Measurements from ENCODE around the gene ZAP70.

ZAP70 gene

GRCh38 chr2:97751752-97752151 is 38.4 kb downstream of the ZAP70 start:
- DNase-seq (ENCODE audit: low read depth in 2 of 2) = no peak

DNA sequence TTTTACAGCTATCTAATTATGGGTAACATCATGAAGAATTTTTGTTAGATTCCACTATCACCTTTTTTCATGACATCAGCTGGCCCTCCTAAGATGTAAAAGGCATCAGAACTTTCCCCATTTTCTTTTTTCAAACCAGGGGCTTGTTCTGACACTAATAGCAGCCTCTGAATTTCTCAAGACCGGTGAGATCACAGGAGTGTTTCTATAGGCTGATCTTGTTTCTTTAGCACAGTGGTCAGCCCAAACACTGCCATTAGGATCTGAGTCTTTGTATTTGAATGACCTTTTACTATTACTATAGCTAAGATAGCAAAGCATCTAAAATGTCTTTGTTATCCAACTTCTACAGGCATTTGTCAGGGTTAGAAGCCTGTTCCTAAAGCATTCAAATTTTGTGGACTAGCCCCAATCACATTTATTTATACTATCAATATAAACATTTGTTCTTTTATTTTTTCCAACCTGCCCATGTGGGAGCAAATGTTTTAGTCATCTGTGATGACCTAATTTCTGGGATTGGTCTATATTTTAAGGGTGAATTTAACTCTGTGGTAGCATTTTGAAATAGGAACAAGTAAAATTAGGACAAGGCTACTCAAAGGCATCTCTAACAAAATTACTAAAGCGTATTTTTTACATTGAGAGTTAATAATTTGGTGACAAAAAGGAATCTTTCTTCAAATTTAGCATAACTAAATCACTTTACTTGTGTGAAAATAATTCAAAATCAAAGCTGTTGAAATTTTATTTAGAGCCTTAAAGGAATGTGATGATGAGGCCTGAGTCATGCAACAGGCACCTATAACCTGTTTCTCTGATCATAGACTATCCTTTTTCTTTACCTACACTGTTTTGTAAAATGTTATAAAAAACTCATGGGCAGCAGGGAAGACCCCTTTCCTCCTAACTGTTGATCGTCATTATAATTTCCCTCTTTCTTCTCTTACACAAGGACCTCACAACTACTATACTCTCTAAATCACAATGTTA is 39.3 kb downstream of the ZAP70 start:
- no peak for DNase-seq (ENCODE audit: low read depth in 2 of 2)

- DNase-seq (ENCODE audit: low read depth in 2 of 2) = no peak
Measured at GRCh38 chr2:97754690-97755346, 41.4 kb downstream of the ZAP70 start.

- DNase-seq (ENCODE audit: low read depth in 2 of 2) = no peak
Measured at GRCh38 chr2:97755491-97755890, 42.1 kb downstream of the ZAP70 start.

GRCh38 chr2:97757062-97757461 is 43.7 kb downstream of the ZAP70 start:
- DNase-seq (ENCODE audit: low read depth in 2 of 2) = no peak

DNA sequence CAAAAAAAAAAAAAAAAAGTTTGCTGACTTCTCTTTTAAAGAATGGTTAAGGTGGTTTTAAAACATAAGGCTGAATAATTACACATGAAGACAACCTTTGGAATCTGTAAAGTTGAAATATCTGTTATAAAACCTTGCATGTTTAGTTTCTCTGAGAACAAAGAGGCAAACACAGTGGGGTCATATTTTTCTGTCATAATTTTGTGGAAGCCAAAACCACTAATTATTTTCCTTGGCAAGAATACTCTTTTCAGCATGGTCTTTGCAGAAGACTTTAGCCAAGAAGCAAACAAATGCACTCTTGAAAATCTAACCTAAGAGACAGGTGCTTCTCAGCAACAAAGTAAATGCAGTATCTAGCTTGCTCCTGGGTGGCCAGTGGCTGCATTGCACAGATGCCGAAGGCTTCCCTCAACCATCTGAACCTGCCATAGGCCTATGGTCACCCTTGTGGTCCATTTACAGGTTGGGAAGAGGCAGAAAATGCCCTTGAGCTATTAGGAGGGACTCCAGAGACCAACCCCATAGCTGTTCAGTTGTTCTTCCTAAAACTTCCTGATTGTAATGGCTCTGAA is 44.8 kb downstream of the ZAP70 start:
- no peak for DNase-seq (ENCODE audit: low read depth in 2 of 2)

DNA sequence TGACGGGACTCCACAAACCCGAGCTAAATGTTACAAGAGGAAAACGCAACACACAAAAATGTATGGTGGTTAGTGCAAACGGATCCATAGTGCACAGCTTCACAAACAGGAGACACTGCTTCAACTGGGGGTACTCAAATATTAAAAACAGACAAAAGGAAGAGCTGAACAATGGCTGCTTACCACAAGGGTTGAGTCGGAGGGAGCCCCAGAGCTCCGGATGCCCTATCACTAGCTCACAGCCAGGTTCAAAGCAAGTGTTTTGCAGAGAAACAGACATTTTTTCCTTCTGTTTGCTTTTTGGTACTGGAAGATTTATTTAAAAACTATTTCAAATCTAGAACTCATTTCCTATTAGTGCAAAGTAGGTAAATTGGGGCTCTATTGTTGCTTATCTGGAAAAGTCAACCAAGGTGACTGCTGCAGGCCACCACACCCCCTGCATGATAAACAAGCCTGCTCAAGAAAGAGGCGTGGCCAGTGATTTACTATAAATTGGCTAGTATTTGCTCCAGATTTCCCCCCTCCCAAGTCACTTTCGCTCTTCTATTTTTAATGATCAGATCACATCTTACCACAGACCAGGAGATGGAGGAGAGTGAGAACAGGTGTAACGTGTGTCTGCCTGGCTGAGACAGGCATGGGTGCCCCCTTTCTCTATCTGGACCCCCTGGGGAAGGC is 46.5 kb downstream of the ZAP70 start:
- DNase-seq (ENCODE audit: low read depth in 2 of 2) = no peak

- no peak for DNase-seq (ENCODE audit: low read depth in 2 of 2)
Measured at GRCh38 chr2:97760480-97761049, 47.2 kb downstream of the ZAP70 start.

- DNase-seq (ENCODE audit: low read depth in 2 of 2) = peak; percentile 21 to 37
Measured at GRCh38 chr2:97761192-97761591, 47.8 kb downstream of the ZAP70 start.

- DNase-seq (ENCODE audit: low read depth in 2 of 2) = no peak
Measured at GRCh38 chr2:97763176-97763845, 49.9 kb downstream of the ZAP70 start.

DNA sequence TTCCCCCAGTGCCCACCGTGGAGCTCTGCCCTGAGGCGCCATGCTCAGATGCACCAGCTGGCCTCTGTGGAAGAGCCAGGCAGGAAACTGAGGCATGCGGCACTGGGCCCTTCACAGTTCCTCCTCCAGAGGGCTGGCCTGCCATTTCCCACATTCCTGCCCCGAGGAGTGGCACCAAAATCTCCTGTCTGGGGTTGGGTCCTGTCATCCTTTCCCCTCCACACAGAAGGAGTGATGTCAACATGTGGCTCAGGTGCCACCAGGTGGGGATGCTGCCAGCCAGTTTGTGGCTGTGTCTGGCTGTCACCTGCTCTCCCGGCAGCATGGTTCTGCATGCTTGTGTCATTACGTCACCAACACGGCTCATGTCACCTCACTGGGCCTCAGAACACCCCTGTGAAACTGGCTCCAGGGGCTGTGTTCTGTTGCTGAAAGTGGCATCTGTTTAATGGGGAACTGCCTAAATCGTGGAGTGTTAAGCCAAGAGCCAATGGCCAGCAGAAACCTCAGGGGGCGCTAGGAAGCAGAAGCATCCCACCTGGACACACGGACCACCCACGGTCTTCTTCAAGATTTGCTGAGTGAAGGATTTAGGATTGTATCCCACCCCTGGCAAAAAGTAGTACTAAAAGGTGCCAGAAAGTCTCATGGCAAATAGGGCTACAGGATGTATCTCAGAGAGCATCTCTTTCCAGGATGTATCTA is 51.3 kb downstream of the ZAP70 start:
- no peak for DNase-seq (ENCODE audit: low read depth in 2 of 2)

DNA sequence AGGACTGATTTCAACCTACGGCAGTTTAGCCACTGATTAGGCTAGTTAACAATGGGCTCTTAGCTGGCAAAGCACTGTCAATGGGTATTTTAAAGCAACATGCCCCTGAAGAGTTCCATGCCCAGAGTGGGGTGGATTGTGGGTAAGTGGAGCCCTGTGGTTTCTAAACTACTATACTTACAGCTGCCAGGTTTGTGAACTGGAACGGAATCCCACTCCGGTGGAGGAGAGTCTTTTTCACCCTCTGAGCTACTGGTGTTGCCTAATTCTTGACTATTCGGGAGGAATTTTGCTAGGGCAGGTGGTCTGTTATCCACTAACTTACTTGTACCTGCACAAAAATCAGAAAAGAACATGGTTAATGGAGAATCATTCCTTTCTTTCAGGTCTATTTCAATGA is 52.6 kb downstream of the ZAP70 start:
- DNase-seq (ENCODE audit: low read depth in 2 of 2) = no peak

DNA sequence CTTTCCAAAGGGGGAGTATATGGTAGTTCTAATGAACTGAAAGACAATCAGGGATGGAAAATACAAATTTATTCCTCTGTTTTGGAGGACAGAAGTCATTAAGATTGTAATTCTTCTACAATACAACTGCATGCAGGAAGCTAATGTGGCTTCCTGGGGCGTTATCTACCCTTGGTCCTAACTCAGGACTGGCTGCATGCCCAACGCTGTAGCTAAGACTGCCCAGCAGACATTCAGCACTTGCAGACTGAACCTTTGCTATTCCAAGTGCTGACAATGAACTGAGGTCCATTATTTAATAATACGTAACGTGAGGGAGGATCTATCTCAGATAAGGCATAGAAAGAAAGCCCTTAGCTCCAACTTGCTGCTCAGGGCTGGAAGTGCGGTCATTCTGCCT is 53.2 kb downstream of the ZAP70 start:
- DNase-seq (ENCODE audit: low read depth in 2 of 2) = no peak

GRCh38 chr2:97769308-97769707 is 55.9 kb downstream of the ZAP70 start:
- DNase-seq (ENCODE audit: low read depth in 2 of 2) = no peak

DNA sequence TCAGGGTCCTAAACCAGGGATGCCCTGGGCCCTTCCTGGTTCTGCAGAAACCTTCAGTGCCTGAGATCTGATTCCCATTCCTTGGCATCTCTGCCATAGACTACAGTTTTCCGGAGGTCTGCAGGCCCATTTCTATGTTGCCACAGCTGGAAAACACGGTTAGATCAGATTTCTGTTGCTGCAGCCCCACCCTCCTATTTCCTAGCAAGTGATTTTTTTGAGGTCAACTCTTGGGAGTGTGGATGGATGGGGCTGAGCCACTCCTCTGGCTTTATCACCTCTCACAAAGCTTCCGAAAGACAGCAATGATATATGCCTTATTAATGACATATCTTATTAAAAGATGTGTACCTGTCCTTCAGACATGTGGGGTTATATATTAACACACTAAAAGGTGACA is 56.3 kb downstream of the ZAP70 start:
- DNase-seq (ENCODE audit: low read depth in 2 of 2) = no peak

GRCh38 chr2:97770445-97770844 is 57.1 kb downstream of the ZAP70 start:
- DNase-seq (ENCODE audit: low read depth in 2 of 2) = no peak

- no peak for DNase-seq (ENCODE audit: low read depth in 2 of 2)
Measured at GRCh38 chr2:97774425-97774824, 61.0 kb downstream of the ZAP70 start.

DNA sequence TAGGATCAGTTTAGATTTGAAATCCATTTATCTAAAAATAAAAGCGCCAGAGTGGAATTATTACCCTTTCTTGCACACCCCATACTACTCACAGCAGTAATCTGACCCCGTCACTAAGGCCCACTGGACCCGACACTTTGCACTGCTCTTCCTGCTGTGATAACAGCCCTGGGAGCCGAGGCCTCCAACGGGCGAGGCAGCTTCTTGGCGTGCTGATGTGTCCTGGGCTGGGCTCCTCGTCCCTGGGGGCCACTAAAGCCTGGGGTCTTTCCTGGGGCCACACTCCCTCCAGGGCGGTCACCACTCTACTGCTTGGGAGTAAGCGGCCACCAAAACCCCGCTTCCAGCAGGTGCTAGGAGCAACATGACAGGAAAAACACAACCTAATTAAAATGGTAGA is 61.7 kb downstream of the ZAP70 start:
- DNase-seq (ENCODE audit: low read depth in 2 of 2) = no peak

DNA sequence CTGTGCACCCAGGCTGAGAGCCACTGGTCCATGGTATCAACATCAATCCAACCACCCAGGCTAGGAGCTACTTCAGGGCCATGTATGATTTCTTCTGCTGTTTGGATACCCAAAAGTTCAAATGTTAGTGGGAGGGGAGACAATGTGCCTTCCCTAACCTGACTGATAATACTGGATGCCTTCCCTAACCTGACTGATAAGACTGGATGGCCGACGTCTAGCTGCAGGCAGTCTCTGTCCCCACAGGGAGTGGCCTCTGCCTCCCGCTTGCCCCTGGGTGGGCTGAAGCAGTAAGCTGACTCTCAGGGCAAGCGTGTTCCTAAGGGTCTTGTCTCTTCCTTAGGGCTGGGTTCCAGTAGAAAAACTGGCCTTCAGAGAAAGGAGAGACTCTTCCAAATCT is 65.8 kb downstream of the ZAP70 start:
- DNase-seq (ENCODE audit: low read depth in 2 of 2) = no peak

DNA sequence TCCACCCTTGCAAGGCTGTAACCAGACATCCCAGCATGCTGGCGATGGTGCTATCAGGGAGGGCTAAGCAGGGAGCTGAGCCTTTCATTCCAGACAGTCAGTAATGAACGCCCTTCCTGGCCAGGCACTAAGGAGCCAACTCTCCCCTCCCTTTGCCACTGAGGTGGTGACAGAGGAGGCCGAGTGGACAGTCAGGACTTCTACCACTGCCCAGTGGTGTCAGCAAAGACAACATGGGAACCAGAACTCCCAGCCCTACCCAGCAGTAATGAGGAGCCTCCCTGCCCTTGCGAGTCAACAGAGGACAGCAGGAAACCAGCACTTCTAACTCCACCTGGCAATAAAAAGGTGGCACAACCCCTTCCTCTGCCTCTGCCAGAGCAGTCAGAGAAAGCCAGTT is 68.6 kb downstream of the ZAP70 start:
- no peak for DNase-seq (ENCODE audit: low read depth in 2 of 2)

- DNase-seq (ENCODE audit: low read depth in 2 of 2) = no peak
Measured at GRCh38 chr2:97784953-97785352, 71.6 kb downstream of the ZAP70 start.

Data from stimulated activated CD8-positive, alpha-beta memory T cell treated with anti-CD3 and anti-CD28 coated beads, Interleukin-7, amount 100 ng/mL, for 4 hours (primary cell).